ENCODE results near the gene POLH. TPM values are rescaled to one million over a fixed set of nuclear protein-coding genes. Genes with fewer than 3 reads are reported as not detected.

The POLH gene
- total and polyA plus RNA-seq, 9 of the 15 experiments (the other 6 are each of a cell fraction or from before 2014, with no cell fraction given) = 5.8 to 31.6 (median 20.6) TPM

DNA sequence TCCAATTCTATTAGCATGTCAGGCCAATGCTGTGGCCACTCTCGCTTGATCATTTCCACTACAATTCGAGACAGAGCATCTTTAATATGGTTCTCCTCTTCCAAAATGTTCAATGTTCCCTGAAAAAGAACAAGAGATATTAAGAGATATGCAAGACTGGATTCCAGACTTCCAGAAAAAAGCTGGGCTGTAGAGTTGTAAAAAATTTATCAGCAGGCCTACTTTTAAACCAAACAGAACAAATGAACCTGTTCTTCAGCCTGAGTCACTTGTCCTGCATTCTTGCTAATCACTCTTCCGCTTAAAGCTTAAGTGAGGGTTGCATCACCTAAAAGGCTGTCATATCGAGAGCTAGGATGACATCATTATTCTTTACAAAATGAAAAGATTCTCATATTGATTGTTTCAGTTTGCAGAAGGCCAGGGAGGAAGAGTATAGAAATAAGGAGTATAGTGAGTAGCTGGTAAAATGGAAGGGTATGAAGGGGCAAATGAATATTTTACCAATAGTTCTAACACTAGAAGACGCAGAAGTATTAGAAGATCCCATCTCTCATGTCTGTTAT is 5.0 kb upstream of the POLH start (continued):
- TF ChIP-seq HNRNPH1 (optimal IDR thresholded peaks at IDR 0.05; ENCODE audit: low read depth, low read length) (no peak), TAF1 (IDR thresholded peaks at IDR 0.05; ENCODE audit: control insufficient read depth, extremely low read depth, insufficient read depth, low read length, severe bottlenecking) (no peak), ZNF354B (CRISPR knock-in tag; IDR thresholded peaks at IDR 0.05) (peak; percentile 60; the same call in 1 of the 2 replicates), ZFP1 (CRISPR knock-in tag; IDR thresholded peaks at IDR 0.05) (no peak), POLR3G (IDR thresholded peaks at IDR 0.05; ENCODE audit: extremely low read depth, insufficient read length, insufficient replicate concordance) (no peak)
- TF ChIP-seq, protein P1, sequence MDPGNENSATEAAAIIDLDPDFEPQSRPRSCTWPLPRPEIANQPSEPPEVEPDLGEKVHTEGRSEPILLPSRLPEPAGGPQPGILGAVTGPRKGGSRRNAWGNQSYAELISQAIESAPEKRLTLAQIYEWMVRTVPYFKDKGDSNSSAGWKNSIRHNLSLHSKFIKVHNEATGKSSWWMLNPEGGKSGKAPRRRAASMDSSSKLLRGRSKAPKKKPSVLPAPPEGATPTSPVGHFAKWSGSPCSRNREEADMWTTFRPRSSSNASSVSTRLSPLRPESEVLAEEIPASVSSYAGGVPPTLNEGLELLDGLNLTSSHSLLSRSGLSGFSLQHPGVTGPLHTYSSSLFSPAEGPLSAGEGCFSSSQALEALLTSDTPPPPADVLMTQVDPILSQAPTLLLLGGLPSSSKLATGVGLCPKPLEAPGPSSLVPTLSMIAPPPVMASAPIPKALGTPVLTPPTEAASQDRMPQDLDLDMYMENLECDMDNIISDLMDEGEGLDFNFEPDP (CRISPR knock-in tag; IDR thresholded peaks at IDR 0.05) = no peak
- TF ChIP-seq, protein P2, sequence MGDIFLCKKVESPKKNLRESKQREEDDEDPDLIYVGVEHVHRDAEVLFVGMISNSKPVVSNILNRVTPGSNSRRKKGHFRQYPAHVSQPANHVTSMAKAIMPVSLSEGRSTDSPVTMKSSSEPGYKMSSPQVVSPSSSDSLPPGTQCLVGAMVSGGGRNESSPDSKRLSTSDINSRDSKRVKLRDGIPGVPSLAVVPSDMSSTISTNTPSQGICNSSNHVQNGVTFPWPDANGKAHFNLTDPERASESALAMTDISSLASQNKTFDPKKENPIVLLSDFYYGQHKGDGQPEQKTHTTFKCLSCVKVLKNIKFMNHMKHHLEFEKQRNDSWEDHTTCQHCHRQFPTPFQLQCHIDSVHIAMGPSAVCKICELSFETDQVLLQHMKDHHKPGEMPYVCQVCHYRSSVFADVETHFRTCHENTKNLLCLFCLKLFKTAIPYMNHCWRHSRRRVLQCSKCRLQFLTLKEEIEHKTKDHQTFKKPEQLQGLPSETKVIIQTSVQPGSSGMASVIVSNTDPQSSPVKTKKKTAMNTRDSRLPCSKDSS (IDR thresholded peaks at IDR 0.05; ENCODE audit: low read depth, partially characterized antibody) = no peak
- TF ChIP-seq, protein P3, sequence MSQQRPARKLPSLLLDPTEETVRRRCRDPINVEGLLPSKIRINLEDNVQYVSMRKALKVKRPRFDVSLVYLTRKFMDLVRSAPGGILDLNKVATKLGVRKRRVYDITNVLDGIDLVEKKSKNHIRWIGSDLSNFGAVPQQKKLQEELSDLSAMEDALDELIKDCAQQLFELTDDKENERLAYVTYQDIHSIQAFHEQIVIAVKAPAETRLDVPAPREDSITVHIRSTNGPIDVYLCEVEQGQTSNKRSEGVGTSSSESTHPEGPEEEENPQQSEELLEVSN (IDR thresholded peaks at IDR 0.05; ENCODE audit: borderline replicate concordance in 1 of 2, extremely low read depth in 1 of 2, insufficient read depth in 1 of 2, insufficient read length in 1 of 2, low read depth in 1 of 2, low read length in 1 of 2, poor library complexity in 1 of 2, severe bottlenecking in 1 of 2) = no peak
- TF ChIP-seq, protein P4, sequence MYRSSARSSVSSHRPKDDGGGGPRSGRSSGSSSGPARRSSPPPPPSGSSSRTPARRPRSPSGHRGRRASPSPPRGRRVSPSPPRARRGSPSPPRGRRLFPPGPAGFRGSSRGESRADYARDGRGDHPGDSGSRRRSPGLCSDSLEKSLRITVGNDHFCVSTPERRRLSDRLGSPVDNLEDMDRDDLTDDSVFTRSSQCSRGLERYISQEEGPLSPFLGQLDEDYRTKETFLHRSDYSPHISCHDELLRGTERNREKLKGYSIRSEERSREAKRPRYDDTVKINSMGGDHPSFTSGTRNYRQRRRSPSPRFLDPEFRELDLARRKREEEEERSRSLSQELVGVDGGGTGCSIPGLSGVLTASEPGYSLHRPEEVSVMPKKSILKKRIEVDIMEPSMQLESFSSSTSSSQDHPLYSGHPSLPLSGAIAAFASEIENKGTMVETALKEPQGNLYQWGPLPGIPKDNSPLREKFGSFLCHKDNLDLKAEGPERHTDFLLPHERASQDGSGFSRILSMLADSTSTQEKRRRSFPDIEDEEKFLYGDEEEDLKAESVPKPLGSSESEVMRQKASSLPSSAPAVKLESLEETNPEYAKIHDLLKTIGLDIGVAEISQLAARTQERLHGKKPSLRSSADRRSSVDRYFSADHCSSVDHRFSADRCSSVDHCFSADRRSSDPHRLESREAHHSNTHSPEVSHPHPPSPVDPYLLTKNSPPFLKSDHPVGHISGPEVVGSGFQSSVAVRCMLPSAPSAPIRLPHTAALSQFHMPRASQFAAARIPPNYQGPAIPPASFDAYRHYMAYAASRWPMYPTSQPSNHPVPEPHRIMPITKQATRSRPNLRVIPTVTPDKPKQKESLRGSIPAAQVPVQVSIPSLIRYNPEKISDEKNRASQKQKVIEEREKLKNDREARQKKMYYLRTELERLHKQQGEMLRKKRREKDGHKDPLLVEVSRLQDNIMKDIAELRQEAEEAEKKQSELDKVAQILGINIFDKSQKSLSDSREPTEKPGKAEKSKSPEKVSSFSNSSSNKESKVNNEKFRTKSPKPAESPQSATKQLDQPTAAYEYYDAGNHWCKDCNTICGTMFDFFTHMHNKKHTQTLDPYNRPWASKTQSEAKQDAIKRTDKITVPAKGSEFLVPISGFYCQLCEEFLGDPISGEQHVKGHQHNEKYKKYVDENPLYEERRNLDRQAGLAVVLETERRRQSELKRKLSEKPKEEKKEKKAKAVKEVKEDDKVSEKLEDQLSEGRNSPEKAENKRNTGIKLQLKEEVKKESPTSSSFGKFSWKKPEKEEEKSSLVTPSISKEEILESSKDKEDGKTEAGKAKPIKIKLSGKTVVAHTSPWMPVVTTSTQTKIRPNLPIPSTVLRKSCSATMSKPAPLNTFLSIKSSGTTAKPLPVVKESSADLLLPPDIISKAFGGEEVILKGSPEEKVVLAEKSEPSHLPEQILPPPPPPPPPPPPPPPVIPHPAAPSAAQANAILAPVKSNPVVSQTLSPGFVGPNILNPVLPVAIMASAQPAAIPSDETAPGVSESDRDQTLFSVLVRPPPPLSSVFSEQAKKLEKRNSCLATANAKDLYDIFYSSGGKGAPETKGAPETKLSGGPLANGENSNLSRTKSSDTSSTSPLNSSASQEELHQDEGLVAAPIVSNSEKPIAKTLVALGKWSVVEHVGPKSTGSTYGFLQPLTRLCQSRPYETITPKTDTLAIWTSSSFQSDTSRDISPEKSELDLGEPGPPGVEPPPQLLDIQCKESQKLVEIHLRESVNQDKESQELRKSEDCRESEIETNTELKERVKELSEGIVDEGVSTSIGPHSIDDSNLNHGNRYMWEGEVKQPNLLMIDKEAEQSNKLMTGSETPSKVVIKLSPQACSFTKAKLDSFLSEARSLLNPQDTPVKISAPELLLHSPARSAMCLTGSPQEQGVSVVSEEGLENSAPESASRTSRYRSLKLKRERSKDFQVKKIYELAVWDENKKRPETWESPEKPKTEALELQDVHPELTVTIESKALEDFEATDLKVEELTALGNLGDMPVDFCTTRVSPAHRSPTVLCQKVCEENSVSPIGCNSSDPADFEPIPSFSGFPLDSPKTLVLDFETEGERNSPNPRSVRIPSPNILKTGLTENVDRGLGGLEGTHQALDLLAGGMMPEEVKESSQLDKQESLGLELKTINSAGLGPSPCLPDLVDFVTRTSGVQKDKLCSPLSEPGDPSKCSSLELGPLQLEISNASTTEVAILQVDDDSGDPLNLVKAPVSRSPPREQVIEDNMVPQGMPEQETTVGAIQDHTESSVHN (IDR thresholded peaks at IDR 0.05; ENCODE audit: borderline replicate concordance in 1 of 2, low read depth in 1 of 2) = peak in 1 of 2 experiments; percentile 96; a peak in 2 of 4 replicates
- TF ChIP-seq, protein P5, sequence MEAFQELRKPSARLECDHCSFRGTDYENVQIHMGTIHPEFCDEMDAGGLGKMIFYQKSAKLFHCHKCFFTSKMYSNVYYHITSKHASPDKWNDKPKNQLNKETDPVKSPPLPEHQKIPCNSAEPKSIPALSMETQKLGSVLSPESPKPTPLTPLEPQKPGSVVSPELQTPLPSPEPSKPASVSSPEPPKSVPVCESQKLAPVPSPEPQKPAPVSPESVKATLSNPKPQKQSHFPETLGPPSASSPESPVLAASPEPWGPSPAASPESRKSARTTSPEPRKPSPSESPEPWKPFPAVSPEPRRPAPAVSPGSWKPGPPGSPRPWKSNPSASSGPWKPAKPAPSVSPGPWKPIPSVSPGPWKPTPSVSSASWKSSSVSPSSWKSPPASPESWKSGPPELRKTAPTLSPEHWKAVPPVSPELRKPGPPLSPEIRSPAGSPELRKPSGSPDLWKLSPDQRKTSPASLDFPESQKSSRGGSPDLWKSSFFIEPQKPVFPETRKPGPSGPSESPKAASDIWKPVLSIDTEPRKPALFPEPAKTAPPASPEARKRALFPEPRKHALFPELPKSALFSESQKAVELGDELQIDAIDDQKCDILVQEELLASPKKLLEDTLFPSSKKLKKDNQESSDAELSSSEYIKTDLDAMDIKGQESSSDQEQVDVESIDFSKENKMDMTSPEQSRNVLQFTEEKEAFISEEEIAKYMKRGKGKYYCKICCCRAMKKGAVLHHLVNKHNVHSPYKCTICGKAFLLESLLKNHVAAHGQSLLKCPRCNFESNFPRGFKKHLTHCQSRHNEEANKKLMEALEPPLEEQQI (IDR thresholded peaks at IDR 0.05) = no peak
